Measurements from ENCODE around the gene RPS5.
"Not testable (repeated sequence)": the region's sequence is repeated elsewhere in the genome, so short reads cannot be mapped to it uniquely, and the experiment has no call there.

Gene RPS5

DNA sequence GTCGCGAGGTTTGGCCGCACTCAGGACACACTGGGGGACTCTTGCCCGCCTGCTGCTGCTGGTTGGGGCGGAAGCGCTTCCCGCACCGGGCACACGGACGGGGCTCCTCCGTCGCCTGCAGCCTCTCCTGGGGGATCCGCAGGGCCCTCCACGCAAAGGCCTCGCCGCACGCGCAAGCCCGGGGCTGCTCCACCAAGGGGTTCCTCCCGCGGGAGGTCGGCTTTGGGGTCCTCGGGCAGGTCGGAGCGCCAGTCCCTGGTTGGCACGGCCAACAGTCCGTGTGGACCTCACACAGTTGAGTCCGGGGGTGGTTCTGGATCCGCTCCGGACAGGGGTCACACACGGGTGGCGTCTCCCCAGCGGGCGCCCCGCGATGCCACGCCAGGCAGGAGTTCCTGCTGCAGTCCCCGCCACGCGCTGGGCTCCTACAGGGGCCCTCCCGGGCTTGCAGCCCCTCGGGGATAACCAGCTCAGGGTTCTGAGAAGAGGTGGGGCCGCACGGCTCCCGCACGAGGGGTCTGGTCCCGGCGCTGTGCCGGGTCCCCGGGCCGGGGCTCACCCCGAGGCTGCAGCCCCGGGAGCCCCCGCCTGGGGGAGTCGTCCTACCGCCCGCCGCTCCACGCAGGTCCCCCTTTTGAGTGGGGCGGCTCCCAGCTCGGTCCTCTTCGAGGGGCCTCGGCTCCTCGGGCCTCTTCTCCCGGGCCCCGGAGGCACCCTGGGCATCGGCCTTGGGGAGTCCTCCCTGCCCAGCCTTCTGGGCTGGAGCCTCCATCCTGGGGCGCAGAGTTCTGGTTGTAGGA, 18.3 kb upstream of the RPS5 start:
- no peak overlapping the region for H3K4me3 ChIP-seq (replicated peaks in 1 of 2; ENCODE audit: low read depth in 2 of 2, low read length in 2 of 2)
- TF ChIP-seq, protein P1, sequence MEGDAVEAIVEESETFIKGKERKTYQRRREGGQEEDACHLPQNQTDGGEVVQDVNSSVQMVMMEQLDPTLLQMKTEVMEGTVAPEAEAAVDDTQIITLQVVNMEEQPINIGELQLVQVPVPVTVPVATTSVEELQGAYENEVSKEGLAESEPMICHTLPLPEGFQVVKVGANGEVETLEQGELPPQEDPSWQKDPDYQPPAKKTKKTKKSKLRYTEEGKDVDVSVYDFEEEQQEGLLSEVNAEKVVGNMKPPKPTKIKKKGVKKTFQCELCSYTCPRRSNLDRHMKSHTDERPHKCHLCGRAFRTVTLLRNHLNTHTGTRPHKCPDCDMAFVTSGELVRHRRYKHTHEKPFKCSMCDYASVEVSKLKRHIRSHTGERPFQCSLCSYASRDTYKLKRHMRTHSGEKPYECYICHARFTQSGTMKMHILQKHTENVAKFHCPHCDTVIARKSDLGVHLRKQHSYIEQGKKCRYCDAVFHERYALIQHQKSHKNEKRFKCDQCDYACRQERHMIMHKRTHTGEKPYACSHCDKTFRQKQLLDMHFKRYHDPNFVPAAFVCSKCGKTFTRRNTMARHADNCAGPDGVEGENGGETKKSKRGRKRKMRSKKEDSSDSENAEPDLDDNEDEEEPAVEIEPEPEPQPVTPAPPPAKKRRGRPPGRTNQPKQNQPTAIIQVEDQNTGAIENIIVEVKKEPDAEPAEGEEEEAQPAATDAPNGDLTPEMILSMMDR (IDR thresholded peaks at IDR 0.05; ENCODE audit: low read depth, low read length): no peak
- no peak for DNase-seq (ENCODE audit: low read depth in 2 of 2)

GRCh38 chr19:58372311-58373133, 14.5 kb upstream of the RPS5 start:
- TF ChIP-seq, protein P1 (IDR thresholded peaks at IDR 0.05; ENCODE audit: low read depth, low read length): peak; percentile 13
- DNase-seq (ENCODE audit: low read depth in 2 of 2): no peak
- H3K4me3 ChIP-seq (replicated peaks in 1 of 2; ENCODE audit: low read depth in 2 of 2, low read length in 2 of 2): no peak overlapping the region

DNA sequence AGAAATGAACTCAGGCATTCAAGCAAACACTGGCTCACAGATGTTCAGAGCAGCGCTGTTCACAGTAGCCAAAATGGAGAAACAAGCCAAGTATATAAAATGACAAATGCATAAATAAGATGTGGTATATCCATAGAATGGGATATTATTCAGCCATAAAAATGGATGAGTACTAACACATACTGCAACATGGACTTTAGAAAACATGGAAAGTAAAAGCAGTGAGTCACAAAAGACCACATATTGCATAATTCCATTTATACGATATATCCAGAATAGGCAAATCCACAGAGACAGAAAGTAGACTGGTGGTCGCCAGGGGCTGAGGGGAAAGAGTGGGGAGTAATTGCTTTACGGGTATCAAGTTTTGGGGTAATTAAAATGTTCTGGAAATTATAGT, 12.9 kb upstream of the RPS5 start:
- H3K4me3 ChIP-seq (replicated peaks in 1 of 2; ENCODE audit: low read depth in 2 of 2, low read length in 2 of 2): no peak overlapping the region
- TF ChIP-seq, protein P1 (IDR thresholded peaks at IDR 0.05; ENCODE audit: low read depth, low read length): no peak
- DNase-seq (ENCODE audit: low read depth in 2 of 2): peak in 1 of 2 donors; percentile 45

DNA sequence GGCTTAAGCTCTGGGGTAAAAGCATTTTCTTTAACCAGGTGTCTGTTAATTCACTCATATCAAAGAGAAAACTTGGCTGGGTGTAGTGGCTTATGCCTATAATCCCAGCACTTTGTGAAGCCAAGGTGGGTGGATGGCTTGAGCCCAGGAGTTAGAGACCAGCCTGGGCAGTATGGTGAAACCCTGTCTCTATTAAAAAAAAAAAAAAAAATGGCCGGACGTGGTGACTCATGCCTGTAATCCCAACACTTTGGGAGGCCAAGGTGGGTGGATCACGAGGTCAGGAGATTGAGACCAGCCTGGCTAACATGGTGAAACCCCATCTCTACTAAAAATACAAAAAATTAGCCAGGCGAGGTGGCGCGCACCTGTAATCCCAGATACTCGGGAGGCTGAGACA, 10.3 kb upstream of the RPS5 start:
- H3K4me3 ChIP-seq (replicated peaks in 1 of 2; ENCODE audit: low read depth in 2 of 2, low read length in 2 of 2); DNase-seq (ENCODE audit: low read depth in 2 of 2): not testable (repeated sequence)

DNA sequence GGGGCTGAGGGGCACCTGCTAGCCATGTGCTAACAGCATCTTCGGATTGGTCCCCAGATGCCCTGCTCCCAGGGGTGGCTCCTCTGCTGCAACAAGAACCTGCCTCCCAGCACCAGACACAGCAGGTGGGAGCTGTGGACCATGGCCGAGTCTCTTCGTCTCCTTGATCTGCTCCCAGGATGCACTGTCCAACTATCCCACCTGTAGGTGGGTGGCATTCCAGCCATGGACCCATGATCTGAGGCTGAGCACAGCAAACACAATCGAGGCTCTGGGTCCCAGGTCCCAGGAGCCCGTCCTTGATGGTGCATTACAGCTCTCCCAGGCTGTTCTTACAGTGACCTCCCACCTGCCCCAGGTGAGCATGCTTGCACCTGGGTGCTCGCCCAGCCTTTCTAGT, 7.8 kb upstream of the RPS5 start:
- no peak overlapping the region for H3K4me3 ChIP-seq (replicated peaks in 1 of 2; ENCODE audit: low read depth in 2 of 2, low read length in 2 of 2)
- TF ChIP-seq, protein P1 (IDR thresholded peaks at IDR 0.05; ENCODE audit: low read depth, low read length): no peak
- no peak for DNase-seq (ENCODE audit: low read depth in 2 of 2)

DNA sequence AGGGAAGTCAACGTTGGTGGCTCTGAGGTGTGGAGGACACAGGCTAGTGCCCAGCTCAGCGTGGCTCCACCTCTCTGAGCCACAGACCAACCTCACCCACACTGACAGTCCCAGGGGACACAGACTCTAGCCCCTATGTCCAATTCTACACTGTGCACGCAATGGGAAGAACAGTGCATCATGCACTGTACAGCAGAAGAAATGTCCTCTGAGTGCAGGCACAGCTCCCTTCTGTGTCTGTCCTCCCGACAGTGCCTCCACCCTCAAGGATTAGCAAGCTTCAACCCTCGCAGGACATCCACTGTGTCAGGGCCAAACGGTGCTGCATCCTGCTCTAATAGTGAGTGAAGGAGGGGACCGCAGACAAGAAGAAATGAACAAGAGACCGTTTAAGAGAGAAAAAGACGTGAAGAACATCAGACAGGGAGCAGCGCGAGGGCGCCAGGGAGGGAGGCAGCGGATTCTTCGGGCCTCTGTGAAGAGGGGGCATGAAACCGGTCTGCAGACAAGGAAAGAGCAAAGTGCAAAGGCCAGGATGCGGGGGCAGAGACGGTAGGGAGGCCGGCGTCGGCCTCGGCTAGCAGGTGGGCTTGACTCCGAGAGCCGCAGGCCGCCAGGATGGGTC, 6.9 kb upstream of the RPS5 start:
- TF ChIP-seq, protein P1 (IDR thresholded peaks at IDR 0.05; ENCODE audit: low read depth, low read length): no peak
- peak overlapping the region; percentile 58 to 77 for H3K4me3 ChIP-seq (replicated peaks in 1 of 2; ENCODE audit: low read depth in 2 of 2, low read length in 2 of 2)
- DNase-seq (ENCODE audit: low read depth in 2 of 2): no peak

All from cardiac fibroblast (primary cell).